C4-2B (cell line): ENCODE data around the gene SUSD1.

Experiments used
- H3K27ac ChIP-seq: fragments of 450-650 bp; 2 replicates; pipeline ENCODE4 v1.5.1; 2017
- CTCF ChIP-seq: fragments of 450-650 bp; conservative IDR thresholded peaks from 2 replicates; pipeline ENCODE4 v1.5.1; 2017; ENCODE audit warnings: mild to moderate bottlenecking
- ZFX ChIP-seq: fragments of 450-650 bp; IDR thresholded peaks from 2 replicates; pipeline ENCODE4 v1.6.1; 2017

Gene SUSD1

GRCh38 chr9:112072721-112073638, 102.1 kb downstream of the SUSD1 start:
- no peak for TF ChIP-seq CTCF
- TF ChIP-seq ZFX = no peak
- no peak overlapping the region for H3K27ac ChIP-seq

- TF ChIP-seq CTCF = no peak
- no peak overlapping the region for H3K27ac ChIP-seq
These were observed 105.6 kb downstream of the SUSD1 start for GRCh38 chr9:112069318-112070169.

- TF ChIP-seq CTCF = no peak
- no peak for TF ChIP-seq ZFX
- H3K27ac ChIP-seq = peak overlapping the region; percentile 48
These were observed 109.1 kb downstream of the SUSD1 start for GRCh38 chr9:112065806-112066606.

- TF ChIP-seq ZFX = no peak
- no peak for TF ChIP-seq CTCF
- peak overlapping the region; percentile 48 for H3K27ac ChIP-seq
These were observed 110.2 kb downstream of the SUSD1 start for GRCh38 chr9:112064871-112065270.

- H3K27ac ChIP-seq = no peak overlapping the region
- TF ChIP-seq CTCF = no peak
- no peak for TF ChIP-seq ZFX
These were observed 111.5 kb downstream of the SUSD1 start for GRCh38 chr9:112063586-112063985.

GRCh38 chr9:112063151-112063550, 111.9 kb downstream of the SUSD1 start:
- TF ChIP-seq CTCF (no peak), ZFX (no peak)
- no peak overlapping the region for H3K27ac ChIP-seq
